Activated T-cell treated with anti-CD3 and anti-CD28 coated beads for 24 hours (primary cell): ENCODE results near the gene IFITM10.

Experiments used
- DNase-seq: peaks from one replicate; pipeline ENCODE4 v3.0.0-alpha.2; 2020; ENCODE audit warnings: low read depth

Gene IFITM10

DNA sequence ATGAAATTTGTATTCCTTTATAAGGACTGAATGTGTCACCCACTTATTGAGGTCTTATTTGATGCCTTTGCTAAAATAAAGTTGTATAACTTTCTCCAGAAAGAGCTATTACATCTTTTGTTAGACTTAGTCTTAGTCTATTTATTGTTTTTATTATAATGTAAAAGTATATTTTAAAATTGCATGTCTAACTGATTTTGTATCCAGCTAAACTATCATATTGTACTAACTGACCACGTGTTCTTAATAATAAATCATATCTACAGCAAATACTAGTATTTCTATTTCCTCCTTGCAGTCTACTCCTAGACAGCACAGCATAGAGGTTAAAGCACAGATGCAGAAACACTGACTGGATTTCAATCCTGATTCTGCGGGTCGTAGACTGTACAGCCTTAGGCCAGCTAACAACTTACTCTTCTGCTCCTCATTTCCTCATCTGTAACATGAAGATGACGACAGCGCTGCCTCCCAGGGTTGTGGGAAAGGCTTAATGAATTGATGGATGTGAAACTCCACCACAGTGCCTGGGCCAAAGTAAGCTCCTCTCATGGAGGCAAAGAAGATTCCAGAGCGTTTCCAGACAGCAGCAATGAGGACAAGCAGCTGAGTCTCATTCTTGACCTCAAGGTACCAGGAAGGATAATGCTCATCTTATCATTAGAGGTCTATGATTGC, 13.2 kb downstream of the IFITM10 start:
- DNase-seq, result no peak

- no peak for DNase-seq
Observed at GRCh38 chr11:1736447-1736992, 13.9 kb downstream of the IFITM10 start.

- DNase-seq, result no peak
Observed at GRCh38 chr11:1735271-1735670, 15.1 kb downstream of the IFITM10 start.

DNA sequence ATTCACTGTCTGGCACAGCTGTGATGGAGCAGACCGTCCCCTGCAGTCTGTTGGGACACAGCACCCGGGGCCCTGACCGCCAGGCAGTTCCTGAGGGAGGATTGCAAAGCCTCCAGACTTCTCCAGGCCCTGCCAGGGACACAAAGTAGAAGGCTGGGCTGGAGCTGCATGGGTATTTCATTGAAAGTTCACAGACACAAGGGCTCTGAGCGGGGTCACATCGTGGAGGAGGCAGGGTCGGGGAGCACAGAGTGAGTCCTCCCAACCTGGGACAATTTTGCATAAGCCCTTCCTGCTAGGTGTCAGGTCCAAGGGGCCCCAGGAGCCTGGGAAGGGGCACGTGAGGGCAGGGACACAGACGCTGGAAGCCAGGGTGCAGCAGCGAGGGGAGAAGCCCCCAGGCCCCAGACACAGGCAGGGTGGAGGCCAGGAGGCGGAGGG, 15.7 kb downstream of the IFITM10 start:
- no peak for DNase-seq

- DNase-seq, result no peak
Observed at GRCh38 chr11:1733716-1734640, 16.4 kb downstream of the IFITM10 start.

- no peak for DNase-seq
Observed at GRCh38 chr11:1733009-1733715, 17.2 kb downstream of the IFITM10 start.

- no peak for DNase-seq
Observed at GRCh38 chr11:1732418-1733008, 17.9 kb downstream of the IFITM10 start.

- DNase-seq, result no peak
Observed at GRCh38 chr11:1731451-1732059, 18.8 kb downstream of the IFITM10 start.

DNA sequence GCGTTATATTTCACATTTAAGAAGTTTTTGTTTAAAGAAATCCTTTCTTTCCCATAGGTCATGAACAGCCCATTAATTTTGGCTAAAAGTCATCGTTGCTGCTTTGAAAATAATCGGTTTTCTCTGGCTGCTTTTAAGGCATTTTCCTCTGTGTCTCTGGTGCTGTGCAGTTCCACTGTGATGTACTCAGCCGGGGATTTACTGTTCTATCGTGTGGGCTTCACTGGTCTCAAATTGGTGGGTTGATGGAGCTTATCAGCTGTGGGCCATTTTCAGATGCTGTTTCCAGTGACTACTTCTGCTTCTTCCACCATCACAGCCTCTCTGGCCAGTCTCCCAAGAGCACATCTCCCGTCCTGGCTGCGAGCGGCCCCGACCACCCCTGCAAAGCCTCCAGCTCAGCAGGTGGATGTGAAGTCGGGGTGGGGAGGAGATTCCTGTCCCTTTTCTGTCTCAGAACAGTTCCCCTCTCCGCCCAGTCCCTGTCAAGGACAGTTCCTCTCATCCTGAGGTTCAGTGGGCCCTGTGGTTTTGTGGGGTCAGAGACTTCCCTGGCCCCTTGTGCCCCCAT, 20.3 kb downstream of the IFITM10 start:
- DNase-seq, result no peak

GRCh38 chr11:1729692-1730011, 20.7 kb downstream of the IFITM10 start:
- no peak for DNase-seq

DNA sequence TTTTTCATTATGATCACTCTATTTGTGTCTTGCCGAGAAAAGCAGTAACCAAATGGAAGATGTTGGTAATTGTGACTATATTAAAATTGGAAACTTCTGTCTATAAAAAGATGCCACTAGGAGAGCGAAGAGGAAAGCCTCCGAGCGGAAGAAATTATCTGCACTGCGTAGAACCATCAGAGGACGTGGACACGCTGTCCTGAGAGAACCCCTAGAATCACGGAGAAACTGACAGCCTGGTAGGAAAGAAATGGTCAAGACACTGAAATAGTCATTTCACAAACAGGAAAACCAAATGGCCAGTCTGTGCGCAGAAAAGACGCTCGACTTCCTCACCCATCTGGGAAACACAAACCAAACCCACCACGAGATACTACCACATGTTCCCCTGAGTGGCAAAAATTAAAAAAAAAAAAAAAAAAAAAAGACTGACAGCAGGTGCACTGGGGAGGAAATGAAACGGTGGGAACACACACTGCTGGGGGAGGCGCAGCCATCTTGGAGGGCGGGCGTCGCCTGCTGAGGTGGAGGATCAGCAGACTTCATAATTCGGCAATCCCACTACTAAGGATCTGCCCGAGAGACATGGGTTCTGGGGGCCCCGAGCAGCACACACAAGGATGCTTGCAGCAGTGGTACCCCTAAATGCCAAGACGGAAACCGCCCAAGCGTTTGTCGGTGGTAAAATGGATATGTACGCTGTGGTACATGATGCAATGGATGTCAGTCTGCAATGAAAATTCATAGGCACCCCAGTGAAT, 21.3 kb downstream of the IFITM10 start:
- DNase-seq, result no peak

GRCh38 chr11:1728301-1728700, 22.1 kb downstream of the IFITM10 start:
- DNase-seq, result no peak

GRCh38 chr11:1727861-1728260, 22.5 kb downstream of the IFITM10 start:
- no peak for DNase-seq

- DNase-seq, result no peak
Observed at GRCh38 chr11:1727096-1727690, 23.2 kb downstream of the IFITM10 start.

GRCh38 chr11:1719781-1720180, 30.6 kb downstream of the IFITM10 start:
- DNase-seq, result no peak

DNA sequence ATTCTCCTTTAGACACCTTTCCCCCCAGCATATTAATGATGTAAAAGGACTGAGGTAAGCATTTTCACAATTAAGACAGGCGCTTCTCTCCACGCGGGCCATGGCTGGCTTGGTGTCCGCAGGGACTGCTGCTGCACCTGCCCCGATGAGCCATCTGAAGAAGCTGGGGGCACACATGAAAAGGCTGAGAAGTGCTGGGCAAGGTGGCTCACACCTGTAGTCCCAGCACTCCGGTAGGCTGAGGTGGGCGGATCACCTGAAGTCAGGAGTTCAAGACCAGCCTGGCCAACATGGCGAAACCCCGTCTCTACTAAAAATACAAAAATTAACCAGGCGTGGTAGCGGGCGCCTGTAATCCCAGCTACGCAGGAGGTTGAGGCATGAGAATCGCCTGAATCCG, 32.1 kb downstream of the IFITM10 start:
- DNase-seq, result no peak

DNA sequence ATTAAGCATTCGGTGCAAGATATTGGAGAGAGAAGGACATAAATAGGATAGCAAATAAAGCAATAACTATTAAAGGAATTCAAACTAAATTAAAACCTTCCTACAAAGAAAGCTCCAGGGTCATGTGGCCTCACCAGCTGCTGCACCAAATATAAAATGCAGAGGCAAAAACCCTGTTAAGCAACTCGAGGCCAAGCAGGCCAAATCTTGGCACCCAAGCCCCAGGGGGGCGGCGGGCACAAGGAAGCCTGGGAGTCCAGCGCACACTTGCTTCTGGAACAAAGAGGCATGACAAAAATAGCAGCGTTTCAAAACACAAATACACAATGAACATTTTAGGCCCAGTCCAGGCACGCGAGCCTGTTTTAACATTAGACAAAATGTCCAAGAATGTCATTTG, 32.6 kb downstream of the IFITM10 start:
- no peak for DNase-seq

GRCh38 chr11:1714908-1715885, 35.2 kb downstream of the IFITM10 start:
- DNase-seq, result no peak

GRCh38 chr11:1708716-1709115, 41.7 kb downstream of the IFITM10 start:
- DNase-seq, result no peak
